ENCODE results near the gene C12orf75. TPM values are rescaled to one million over a fixed set of nuclear protein-coding genes. Genes with fewer than 3 reads are reported as not detected.

The C12orf75 gene
- total RNA-seq, 4 donors from 2014 or later, result 1.9 to 5.8 (median 4.3) TPM

DNA sequence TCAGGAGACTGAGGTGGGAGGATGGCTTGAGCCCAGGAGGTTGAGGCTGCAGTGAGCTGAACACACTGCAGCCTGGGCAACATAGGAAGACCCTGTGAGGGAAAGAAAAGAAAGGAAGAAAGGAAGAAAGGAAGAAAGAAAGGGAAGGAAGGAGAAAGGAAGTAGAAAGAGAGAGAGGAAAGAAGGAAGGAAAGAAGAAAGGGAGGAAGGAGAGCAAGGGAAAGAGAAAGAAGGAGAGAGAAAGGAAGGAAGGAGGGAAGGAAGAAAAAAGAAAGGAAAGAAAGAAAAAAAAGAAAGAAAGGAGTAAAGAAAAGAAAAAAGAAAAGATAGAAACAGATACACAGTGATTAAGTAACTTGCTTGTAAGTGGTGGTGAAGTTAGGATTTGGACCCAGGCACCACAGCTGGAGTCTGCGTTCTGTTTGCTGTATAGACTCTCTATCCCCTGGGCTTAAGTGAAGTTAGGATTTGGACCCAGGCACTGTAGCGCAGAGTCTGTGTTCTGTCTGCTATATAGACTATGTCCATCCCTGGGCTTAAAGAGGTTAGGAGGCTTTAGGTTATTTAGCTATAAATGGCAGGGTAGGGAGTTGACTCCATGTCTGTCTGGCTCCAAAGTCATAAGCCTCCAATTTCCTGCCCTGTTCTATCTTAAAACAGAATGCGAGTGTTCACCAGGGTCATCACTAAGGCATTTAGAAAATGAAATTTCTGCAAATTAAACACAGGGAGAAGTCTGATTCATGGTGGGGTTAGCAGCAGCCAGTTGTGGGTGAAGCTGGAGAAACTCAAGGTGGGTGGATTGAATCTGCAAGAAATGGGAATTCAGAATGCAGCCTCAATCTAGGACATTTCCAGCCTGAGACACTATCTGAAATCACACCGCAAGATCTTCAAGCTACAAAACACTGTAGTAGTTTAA is 13.3 kb upstream of the C12orf75 start:
- Histone ChIP-seq H3K27me3 (no peaks in the 10 kb centered on the region), H3K27ac (no peak overlapping the region), H3K4me1 (no peaks in the 10 kb centered on the region), H3K9me3 (no peaks in the 10 kb centered on the region), H3K4me3 (replicated peaks in 1 of 3) (no peak overlapping the region), H3K36me3 (no peaks in the 10 kb centered on the region)
- intact Hi-C loops (cut with DNase I), result no loop called here
- WGBS, 2 donors, result 88 to 95% methylated on average over 4 of the region's 4 CpGs
- DNase-seq, result no peak
- TF ChIP-seq POLR2A (IDR thresholded peaks at IDR 0.05), result no peak
- TF ChIP-seq, protein P1, sequence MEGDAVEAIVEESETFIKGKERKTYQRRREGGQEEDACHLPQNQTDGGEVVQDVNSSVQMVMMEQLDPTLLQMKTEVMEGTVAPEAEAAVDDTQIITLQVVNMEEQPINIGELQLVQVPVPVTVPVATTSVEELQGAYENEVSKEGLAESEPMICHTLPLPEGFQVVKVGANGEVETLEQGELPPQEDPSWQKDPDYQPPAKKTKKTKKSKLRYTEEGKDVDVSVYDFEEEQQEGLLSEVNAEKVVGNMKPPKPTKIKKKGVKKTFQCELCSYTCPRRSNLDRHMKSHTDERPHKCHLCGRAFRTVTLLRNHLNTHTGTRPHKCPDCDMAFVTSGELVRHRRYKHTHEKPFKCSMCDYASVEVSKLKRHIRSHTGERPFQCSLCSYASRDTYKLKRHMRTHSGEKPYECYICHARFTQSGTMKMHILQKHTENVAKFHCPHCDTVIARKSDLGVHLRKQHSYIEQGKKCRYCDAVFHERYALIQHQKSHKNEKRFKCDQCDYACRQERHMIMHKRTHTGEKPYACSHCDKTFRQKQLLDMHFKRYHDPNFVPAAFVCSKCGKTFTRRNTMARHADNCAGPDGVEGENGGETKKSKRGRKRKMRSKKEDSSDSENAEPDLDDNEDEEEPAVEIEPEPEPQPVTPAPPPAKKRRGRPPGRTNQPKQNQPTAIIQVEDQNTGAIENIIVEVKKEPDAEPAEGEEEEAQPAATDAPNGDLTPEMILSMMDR (IDR thresholded peaks at IDR 0.05), result no peak

DNA sequence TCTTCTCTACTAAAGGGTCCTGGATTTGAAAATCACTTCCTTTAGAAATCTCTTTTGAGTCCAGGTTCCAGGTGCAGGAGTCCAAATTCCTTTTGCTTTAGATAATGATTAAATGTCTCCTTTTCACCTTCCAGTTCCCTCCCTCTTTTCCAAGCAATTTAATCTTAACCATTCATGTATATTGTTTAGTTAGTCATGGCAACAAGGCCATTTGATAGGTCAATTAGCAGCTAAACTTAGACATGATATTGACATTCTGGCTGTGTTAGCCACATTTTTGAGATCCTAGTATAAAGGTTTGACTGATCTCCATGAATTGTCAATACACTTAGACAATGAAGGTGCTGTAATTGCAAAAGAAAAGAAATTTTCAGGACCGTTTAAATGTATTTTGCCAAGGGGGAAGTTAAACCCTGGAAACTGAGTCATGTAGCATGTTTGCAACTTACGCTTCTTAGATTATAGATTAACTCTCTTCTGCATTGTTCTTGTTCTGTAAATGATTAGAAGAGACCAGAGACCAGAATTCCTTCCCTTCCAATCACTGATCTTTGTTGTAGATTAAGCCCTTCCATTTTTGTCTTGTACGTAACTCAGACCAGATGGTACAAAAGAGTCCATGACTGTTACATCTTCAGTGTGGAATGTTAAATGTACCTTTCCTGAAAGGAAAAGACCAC is 12.4 kb upstream of the C12orf75 start:
- no peak for DNase-seq
- TF ChIP-seq, protein P1 (IDR thresholded peaks at IDR 0.05), result no peak
- TF ChIP-seq POLR2A (IDR thresholded peaks at IDR 0.05), result no peak
- no peak overlapping the region for H3K27ac ChIP-seq
- no peak overlapping the region for H3K4me3 ChIP-seq (replicated peaks in 1 of 3)
- no peaks in the 10 kb centered on the region for H3K36me3 ChIP-seq
- no peaks in the 10 kb centered on the region for H3K9me3 ChIP-seq
- no peaks in the 10 kb centered on the region for H3K4me1 ChIP-seq
- intact Hi-C loops (cut with DNase I), result no loop called here
- 90 to 91% methylated on average over 3 of the region's 3 CpGs for WGBS, 2 donors
- no peaks in the 10 kb centered on the region for H3K27me3 ChIP-seq

GRCh38 chr12:105318651-105319483 is 11.6 kb upstream of the C12orf75 start:
- Histone ChIP-seq H3K4me1 (no peaks in the 10 kb centered on the region), H3K27me3 (no peaks in the 10 kb centered on the region), H3K9me3 (no peaks in the 10 kb centered on the region), H3K4me3 (replicated peaks in 1 of 3) (no peak overlapping the region), H3K27ac (no peak overlapping the region), H3K36me3 (no peaks in the 10 kb centered on the region)
- TF ChIP-seq, protein P1 (IDR thresholded peaks at IDR 0.05), result no peak
- no peak for TF ChIP-seq POLR2A (IDR thresholded peaks at IDR 0.05)
- intact Hi-C loops (cut with DNase I), result no loop called here
- WGBS, 2 donors, result 88 to 92% methylated on average over 2 of the region's 2 CpGs
- no peak for DNase-seq

DNA sequence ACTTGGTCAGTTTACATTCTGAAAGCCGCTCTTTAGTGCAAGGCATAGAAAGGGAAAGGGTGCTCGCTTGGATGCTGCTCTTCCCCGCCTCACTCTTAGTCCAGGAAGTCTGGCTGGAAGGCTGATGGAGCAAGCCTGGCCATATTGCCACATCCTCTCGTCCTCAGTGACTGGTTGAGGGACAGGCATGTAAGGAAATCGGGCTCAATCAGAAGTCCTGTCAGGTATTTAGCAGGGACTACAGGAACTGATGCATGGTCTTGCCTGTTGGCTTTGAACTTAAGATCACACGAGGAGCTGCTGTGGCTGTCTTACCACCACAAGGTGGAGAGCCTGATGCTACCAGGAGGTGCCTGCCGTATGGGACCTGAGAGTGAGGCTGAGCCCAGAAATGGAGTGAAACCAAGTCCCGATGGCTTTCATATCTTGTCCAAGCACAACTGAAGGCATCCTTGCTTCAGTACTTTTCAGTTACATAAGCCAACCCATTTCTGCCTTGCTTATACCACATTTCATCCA is 10.7 kb upstream of the C12orf75 start:
- H3K27ac ChIP-seq, result no peak overlapping the region
- no peak for DNase-seq
- intact Hi-C loops (cut with DNase I), result no loop called here
- no peak overlapping the region for H3K4me3 ChIP-seq (replicated peaks in 1 of 3)
- H3K4me1 ChIP-seq, result no peaks in the 10 kb centered on the region
- H3K27me3 ChIP-seq, result no peaks in the 10 kb centered on the region
- no peaks in the 10 kb centered on the region for H3K36me3 ChIP-seq
- no peaks in the 10 kb centered on the region for H3K9me3 ChIP-seq
- TF ChIP-seq, protein P1 (IDR thresholded peaks at IDR 0.05), result no peak
- TF ChIP-seq POLR2A (IDR thresholded peaks at IDR 0.05), result no peak
- 79 to 84% methylated on average over 8 of the region's 8 CpGs for WGBS, 2 donors

Measured in thyroid gland (tissue), 4 donors.